ENCODE data around the gene BSN. TPM values are rescaled to one million over a fixed set of nuclear protein-coding genes. Genes with fewer than 3 reads are reported as not detected.

The BSN gene
- total RNA-seq, 2 donors from 2014 or later = 1.3 to 6.6 TPM

DNA sequence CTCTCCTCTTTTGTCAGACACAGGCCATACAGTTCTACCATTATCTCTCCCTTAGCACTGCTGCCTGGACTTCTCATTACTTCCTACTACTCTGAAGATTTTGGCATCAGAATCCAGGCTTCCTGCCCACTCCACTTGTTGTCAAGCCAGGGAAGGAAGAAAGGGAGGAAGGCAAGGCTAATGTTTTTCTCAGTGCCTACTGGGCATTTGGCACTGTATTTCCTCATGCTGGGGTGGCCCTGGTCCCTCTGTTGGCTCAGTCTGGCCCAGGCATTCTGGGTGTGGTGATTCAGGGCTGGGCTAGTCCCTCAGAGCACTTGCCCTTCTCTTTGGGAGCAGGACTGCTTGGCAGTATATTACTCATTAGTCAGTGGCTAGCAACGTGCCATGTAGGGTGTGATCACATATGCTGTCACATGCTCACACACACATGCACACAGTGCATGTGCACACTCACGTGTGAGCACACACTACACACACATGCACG is 52.9 kb downstream of the BSN start:
- no peaks in the 10 kb centered on the region for H3K4me1 ChIP-seq
- TF ChIP-seq, protein P1, sequence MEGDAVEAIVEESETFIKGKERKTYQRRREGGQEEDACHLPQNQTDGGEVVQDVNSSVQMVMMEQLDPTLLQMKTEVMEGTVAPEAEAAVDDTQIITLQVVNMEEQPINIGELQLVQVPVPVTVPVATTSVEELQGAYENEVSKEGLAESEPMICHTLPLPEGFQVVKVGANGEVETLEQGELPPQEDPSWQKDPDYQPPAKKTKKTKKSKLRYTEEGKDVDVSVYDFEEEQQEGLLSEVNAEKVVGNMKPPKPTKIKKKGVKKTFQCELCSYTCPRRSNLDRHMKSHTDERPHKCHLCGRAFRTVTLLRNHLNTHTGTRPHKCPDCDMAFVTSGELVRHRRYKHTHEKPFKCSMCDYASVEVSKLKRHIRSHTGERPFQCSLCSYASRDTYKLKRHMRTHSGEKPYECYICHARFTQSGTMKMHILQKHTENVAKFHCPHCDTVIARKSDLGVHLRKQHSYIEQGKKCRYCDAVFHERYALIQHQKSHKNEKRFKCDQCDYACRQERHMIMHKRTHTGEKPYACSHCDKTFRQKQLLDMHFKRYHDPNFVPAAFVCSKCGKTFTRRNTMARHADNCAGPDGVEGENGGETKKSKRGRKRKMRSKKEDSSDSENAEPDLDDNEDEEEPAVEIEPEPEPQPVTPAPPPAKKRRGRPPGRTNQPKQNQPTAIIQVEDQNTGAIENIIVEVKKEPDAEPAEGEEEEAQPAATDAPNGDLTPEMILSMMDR (IDR thresholded peaks at IDR 0.05) = no peak
- no peak for TF ChIP-seq POLR2A (IDR thresholded peaks at IDR 0.05)
- intact Hi-C loops (cut with DNase I) = no loop called here
- no peaks in the 10 kb centered on the region for H3K9me3 ChIP-seq
- ATAC-seq (peak; percentile 33), DNase-seq (no peak)
- no peak overlapping the region for H3K4me3 ChIP-seq
- WGBS, 2 donors = 70 to 74% methylated on average over 3 of the region's 3 CpGs
- H3K27ac ChIP-seq = no peak overlapping the region
- no peaks in the 10 kb centered on the region for H3K36me3 ChIP-seq (replicated peaks in 1 of 2; ENCODE audit: insufficient read depth in 1 of 2, low read depth in 2 of 2)
- no peaks in the 10 kb centered on the region for H3K27me3 ChIP-seq

DNA sequence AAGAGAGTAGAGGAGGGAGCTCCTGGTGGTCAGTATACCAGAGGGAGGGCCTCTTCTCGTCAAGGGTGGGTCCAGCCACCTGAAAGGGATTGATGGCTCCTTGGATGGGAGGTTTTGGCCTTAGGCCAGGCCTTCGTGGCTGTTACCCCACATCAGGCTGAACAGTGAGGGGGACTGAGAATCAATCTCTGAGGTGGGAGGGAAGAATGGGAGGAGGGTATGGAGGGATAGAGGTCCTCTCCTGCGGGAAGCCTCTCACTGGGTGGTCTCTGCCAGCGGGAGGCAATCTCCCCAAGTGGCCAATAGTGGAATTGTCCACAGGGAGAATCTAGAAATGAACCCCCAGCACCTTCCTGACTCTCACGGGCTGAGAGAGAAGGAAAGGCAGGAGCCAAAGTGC is 53.5 kb downstream of the BSN start:
- DNase-seq (no peak), ATAC-seq (no peak)
- intact Hi-C loops (cut with DNase I) = no loop called here
- H3K27me3 ChIP-seq = no peaks in the 10 kb centered on the region
- H3K9me3 ChIP-seq = no peaks in the 10 kb centered on the region
- H3K36me3 ChIP-seq (replicated peaks in 1 of 2; ENCODE audit: insufficient read depth in 1 of 2, low read depth in 2 of 2) = no peaks in the 10 kb centered on the region
- TF ChIP-seq POLR2A (IDR thresholded peaks at IDR 0.05) = no peak
- TF ChIP-seq, protein P1 (IDR thresholded peaks at IDR 0.05) = peak in 1 of 7 experiments; percentile 14
- no peak overlapping the region for H3K4me3 ChIP-seq
- no peak overlapping the region for H3K27ac ChIP-seq
- H3K4me1 ChIP-seq = no peaks in the 10 kb centered on the region
- WGBS, 2 donors = 36 to 38% methylated on average over 5 of the region's 5 CpGs

GRCh38 chr3:49609314-49609713 is 55.0 kb downstream of the BSN start:
- TF ChIP-seq, protein P1 (IDR thresholded peaks at IDR 0.05) = no peak
- no peak for TF ChIP-seq POLR2A (IDR thresholded peaks at IDR 0.05)
- DNase-seq (no peak), ATAC-seq (no peak)
- Histone ChIP-seq H3K4me3 (no peak overlapping the region), H3K27me3 (no peaks in the 10 kb centered on the region), H3K36me3 (replicated peaks in 1 of 2; ENCODE audit: insufficient read depth in 1 of 2, low read depth in 2 of 2) (no peaks in the 10 kb centered on the region), H3K4me1 (no peaks in the 10 kb centered on the region), H3K9me3 (no peaks in the 10 kb centered on the region), H3K27ac (no peak overlapping the region)
- intact Hi-C loops (cut with DNase I) = no loop called here
- WGBS, 2 donors = 77 to 78% methylated on average over 5 of the region's 5 CpGs

DNA sequence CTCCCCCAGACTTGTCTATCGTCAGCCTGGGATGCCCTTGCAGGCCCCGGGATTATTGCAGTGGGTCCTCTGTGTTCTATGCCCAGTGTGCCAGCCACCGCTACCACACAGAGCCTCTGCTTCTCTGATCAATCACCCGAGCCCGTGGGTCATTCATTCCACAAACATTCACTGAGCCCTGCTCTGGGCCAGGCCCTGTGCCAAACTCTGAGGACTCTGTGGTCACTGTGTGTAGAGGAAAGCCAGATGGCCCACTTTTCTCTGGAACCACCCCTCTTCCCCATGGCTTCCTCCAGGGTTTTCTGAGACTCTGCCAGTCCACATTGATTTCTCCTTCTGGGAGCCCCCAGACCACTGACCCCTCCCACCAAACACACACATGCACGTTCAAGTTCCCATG is 55.5 kb downstream of the BSN start:
- DNase-seq (peak in 2 of 4 donors; percentile 14 to 16), ATAC-seq (no peak)
- no peaks in the 10 kb centered on the region for H3K27me3 ChIP-seq
- TF ChIP-seq, protein P1 (IDR thresholded peaks at IDR 0.05) = no peak
- no peak for TF ChIP-seq POLR2A (IDR thresholded peaks at IDR 0.05)
- H3K36me3 ChIP-seq (replicated peaks in 1 of 2; ENCODE audit: insufficient read depth in 1 of 2, low read depth in 2 of 2) = no peaks in the 10 kb centered on the region
- H3K9me3 ChIP-seq = no peaks in the 10 kb centered on the region
- H3K4me3 ChIP-seq = no peak overlapping the region
- H3K27ac ChIP-seq = no peak overlapping the region
- 61 to 67% methylated on average over 6 of the region's 6 CpGs for WGBS, 2 donors
- intact Hi-C loops (cut with DNase I) = no loop called here
- no peaks in the 10 kb centered on the region for H3K4me1 ChIP-seq

- Histone ChIP-seq H3K4me3 (no peak overlapping the region), H3K36me3 (replicated peaks in 1 of 2; ENCODE audit: insufficient read depth in 1 of 2, low read depth in 2 of 2) (no peaks in the 10 kb centered on the region), H3K27ac (no peak overlapping the region), H3K4me1 (no peaks in the 10 kb centered on the region), H3K27me3 (no peaks in the 10 kb centered on the region), H3K9me3 (no peaks in the 10 kb centered on the region)
- no peak for ATAC-seq
- intact Hi-C loops (cut with DNase I) = no loop called here
- DNase-seq = no peak
- TF ChIP-seq, protein P1 (IDR thresholded peaks at IDR 0.05) = no peak
- no peak for TF ChIP-seq POLR2A (IDR thresholded peaks at IDR 0.05)
Observed at GRCh38 chr3:49610666-49611280, 56.5 kb downstream of the BSN start.

All from body of pancreas (tissue), 4 donors.